Naive B cell (primary cell): ENCODE measurements around the gene UPF1. TPM values are rescaled to one million over a fixed set of nuclear protein-coding genes. Genes with fewer than 3 reads are reported as not detected.

Experiments used
- ATAC-seq, 2 donors: fragments of 150-1000 bp; cut with Tn5 transposase; 2 replicates each; pipeline ENCODE4 v1.10.0; 2021; ENCODE audit warnings: low read depth in 2 of 2, mild to moderate bottlenecking in 2 of 2, moderate library complexity in 2 of 2
- DNase-seq: peaks from one replicate; pipeline ENCODE4 v3.0.0; 2022
- H3K27ac Mint-ChIP-seq, 6 donors: one replicate each; pipeline ENCODE4 v1.8.0; 2020 to 2022; ENCODE audit warnings: mild to moderate bottlenecking in 6 of 6, mixed read lengths in 6 of 6, moderate library complexity in 5 of 6, inconsistent platforms in 2 of 6
- H3K27me3 Mint-ChIP-seq, 3 donors: one replicate each; pipeline ENCODE4 v1.8.0; 2021 to 2022; ENCODE audit warnings: mixed read lengths in 3 of 3, mild to moderate bottlenecking in 1 of 3
- H3K36me3 Mint-ChIP-seq, 2 donors: one replicate each; pipeline ENCODE4 v1.8.0; 2020 to 2022; ENCODE audit warnings: mixed read lengths in 2 of 2, inconsistent platforms in 1 of 2, mild to moderate bottlenecking in 1 of 2
- H3K4me1 Mint-ChIP-seq, 3 donors: one replicate each; pipeline ENCODE4 v1.8.0; 2020 to 2022; ENCODE audit warnings: mixed read lengths in 3 of 3, inconsistent platforms in 1 of 3, mild to moderate bottlenecking in 1 of 3, moderate library complexity in 1 of 3
- H3K4me3 Mint-ChIP-seq, 8 donors: one replicate each; pipeline ENCODE4 v1.8.0; 2020 to 2022; ENCODE audit warnings: mild to moderate bottlenecking in 8 of 8, mixed read lengths in 8 of 8, moderate library complexity in 8 of 8, inconsistent platforms in 2 of 8
- H3K9me3 Mint-ChIP-seq, 7 donors: one replicate each; pipeline ENCODE4 v1.8.0; 2020 to 2022; ENCODE audit warnings: mixed read lengths in 7 of 7, mild to moderate bottlenecking in 5 of 7, inconsistent platforms in 2 of 7, moderate library complexity in 1 of 7
- polyA plus RNA-seq, 6 donors: library from polyadenylated mRNA; unstranded; fragments of 300-500 nt; fragmentation: Illumina TruSeq; gene quantifications; one replicate each; pipeline ENCODE4 v1.2.3, GENCODE V29; 2021; ENCODE audit warnings: low read depth in 6 of 6

The UPF1 gene
- polyA plus RNA-seq, 6 donors from 2014 or later, result 2.2 to 21.3 (median 10.0) TPM

- peaks cover 0 to 6% of the 10 kb centered on the region in 2 donors for H3K36me3 Mint-ChIP-seq
- H3K27me3 Mint-ChIP-seq, result peaks cover 0 to under 1% (median 0%) of the 10 kb centered on the region in 3 donors
These were observed 2.3 kb downstream of the UPF1 start for GRCh38 chr19:18833849-18834643.

GRCh38 chr19:18834644-18834984 is 2.9 kb downstream of the UPF1 start:
- Mint-ChIP-seq H3K9me3 (no peaks in the 10 kb centered on the region), H3K4me1 (peaks cover 52 to 77% (median 52%) of the 10 kb centered on the region in 3 donors), H3K4me3 (peak overlapping the region; percentile 87 to 98 (median 92)), H3K27ac (peak overlapping the region in 3 of 6 donors; percentile 19 to 92 (median 46)), H3K27me3 (no peaks in the 10 kb centered on the region), H3K36me3 (peaks cover 0 to 6% of the 10 kb centered on the region in 2 donors)
- no peak for DNase-seq
- ATAC-seq, result no peak

More at GRCh38 chr19:18833849-18834643, 2.3 kb downstream of the UPF1 start:
- no peaks in the 10 kb centered on the region for H3K9me3 Mint-ChIP-seq
- ATAC-seq (no peak), DNase-seq (no peak)
- peak overlapping the region; percentile 87 to 98 (median 92) for H3K4me3 Mint-ChIP-seq
- H3K27ac Mint-ChIP-seq, result peak overlapping the region in 5 of 6 donors; percentile 19 to 92 (median 62)
- peaks cover 52 to 71% (median 52%) of the 10 kb centered on the region in 3 donors for H3K4me1 Mint-ChIP-seq

- Mint-ChIP-seq H3K4me3 (peak overlapping the region in 3 of 8 donors; percentile 37 to 56 (median 39)), H3K4me1 (peaks cover 67 to 91% (median 73%) of the 10 kb centered on the region in 3 donors), H3K9me3 (no peaks in the 10 kb centered on the region), H3K36me3 (peaks cover 0 to 6% of the 10 kb centered on the region in 2 donors), H3K27me3 (no peaks in the 10 kb centered on the region), H3K27ac (peak overlapping the region in 2 of 6 donors; percentile 15 to 49)
- ATAC-seq, result no peak
- no peak for DNase-seq
These were observed 7.9 kb downstream of the UPF1 start for GRCh38 chr19:18839465-18840287.

- no peak for ATAC-seq
- no peak for DNase-seq
- H3K36me3 Mint-ChIP-seq, result peaks cover 0 to 6% of the 10 kb centered on the region in 2 donors
- H3K4me3 Mint-ChIP-seq, result peak overlapping the region in 3 of 8 donors; percentile 36 to 59 (median 56)
- H3K27me3 Mint-ChIP-seq, result no peaks in the 10 kb centered on the region
- H3K27ac Mint-ChIP-seq, result peak overlapping the region in 2 of 6 donors; percentile 49 to 63
- peaks cover 63 to 89% (median 74%) of the 10 kb centered on the region in 3 donors for H3K4me1 Mint-ChIP-seq
- H3K9me3 Mint-ChIP-seq, result no peaks in the 10 kb centered on the region
These were observed 8.8 kb downstream of the UPF1 start for GRCh38 chr19:18840288-18841267.

- H3K27me3 Mint-ChIP-seq, result no peaks in the 10 kb centered on the region
- peak overlapping the region in 2 of 6 donors; percentile 43 to 63 for H3K27ac Mint-ChIP-seq
- H3K4me1 Mint-ChIP-seq, result peaks cover 60 to 89% (median 73%) of the 10 kb centered on the region in 3 donors
- no peaks in the 10 kb centered on the region for H3K9me3 Mint-ChIP-seq
- H3K4me3 Mint-ChIP-seq, result peak overlapping the region in 1 of 8 donors; percentile 25
- no peak for DNase-seq
- peaks cover 0 to 2% of the 10 kb centered on the region in 2 donors for H3K36me3 Mint-ChIP-seq
- ATAC-seq, result no peak
These were observed 9.6 kb downstream of the UPF1 start for GRCh38 chr19:18841400-18841799.

GRCh38 chr19:18842166-18842565 is 10.4 kb downstream of the UPF1 start:
- H3K4me3 Mint-ChIP-seq, result peak overlapping the region in 1 of 8 donors; percentile 20
- peak overlapping the region in 1 of 6 donors; percentile 8 for H3K27ac Mint-ChIP-seq
- H3K27me3 Mint-ChIP-seq, result no peaks in the 10 kb centered on the region

GRCh38 chr19:18843960-18844359 is 12.2 kb downstream of the UPF1 start:
- ATAC-seq, result no peak
- no peak for DNase-seq
- H3K27ac Mint-ChIP-seq, result peak overlapping the region in 3 of 6 donors; percentile 33 to 69 (median 37)
- H3K4me3 Mint-ChIP-seq, result no peak overlapping the region
- H3K4me1 Mint-ChIP-seq, result peaks cover 61 to 86% (median 80%) of the 10 kb centered on the region in 3 donors
- H3K27me3 Mint-ChIP-seq, result no peaks in the 10 kb centered on the region
- H3K36me3 Mint-ChIP-seq, result no peaks in the 10 kb centered on the region
- no peaks in the 10 kb centered on the region for H3K9me3 Mint-ChIP-seq

More at GRCh38 chr19:18842166-18842565, 10.4 kb downstream of the UPF1 start:
- DNase-seq, result no peak
- Mint-ChIP-seq H3K36me3 (no peaks in the 10 kb centered on the region), H3K9me3 (no peaks in the 10 kb centered on the region), H3K4me1 (peaks cover 63 to 90% (median 75%) of the 10 kb centered on the region in 3 donors)
- ATAC-seq, result no peak

- Mint-ChIP-seq H3K4me1 (peaks cover 67 to 89% (median 86%) of the 10 kb centered on the region in 3 donors), H3K4me3 (no peak overlapping the region), H3K27me3 (no peaks in the 10 kb centered on the region), H3K36me3 (no peaks in the 10 kb centered on the region), H3K9me3 (no peaks in the 10 kb centered on the region), H3K27ac (peak overlapping the region in 1 of 6 donors; percentile 62)
- DNase-seq (no peak), ATAC-seq (no peak)
These were observed 13.1 kb downstream of the UPF1 start for GRCh38 chr19:18844806-18845329.

GRCh38 chr19:18845961-18846360 is 14.2 kb downstream of the UPF1 start:
- Mint-ChIP-seq H3K9me3 (no peaks in the 10 kb centered on the region), H3K27ac (peak overlapping the region in 1 of 6 donors; percentile 51), H3K4me1 (peaks cover 62 to 81% (median 79%) of the 10 kb centered on the region in 3 donors), H3K4me3 (peak overlapping the region in 1 of 8 donors; percentile 6), H3K36me3 (no peaks in the 10 kb centered on the region), H3K27me3 (no peaks in the 10 kb centered on the region)
- DNase-seq (no peak), ATAC-seq (no peak)

- Mint-ChIP-seq H3K27ac (peak overlapping the region in 2 of 6 donors; percentile 49 to 72), H3K9me3 (no peaks in the 10 kb centered on the region), H3K4me3 (peak overlapping the region in 2 of 8 donors; percentile 34 to 44), H3K4me1 (peaks cover 53 to 70% (median 69%) of the 10 kb centered on the region in 3 donors), H3K36me3 (no peaks in the 10 kb centered on the region), H3K27me3 (no peaks in the 10 kb centered on the region)
- peak; percentile 60 for DNase-seq
- ATAC-seq, result peak; percentile 86 to 96
These were observed 15.2 kb downstream of the UPF1 start for GRCh38 chr19:18846862-18847548.

- Mint-ChIP-seq H3K4me1 (peaks cover 49 to 67% (median 65%) of the 10 kb centered on the region in 3 donors), H3K4me3 (peak overlapping the region in 2 of 8 donors; percentile 34 to 44), H3K27ac (peak overlapping the region in 1 of 6 donors; percentile 28), H3K9me3 (no peaks in the 10 kb centered on the region), H3K36me3 (no peaks in the 10 kb centered on the region), H3K27me3 (no peaks in the 10 kb centered on the region)
- DNase-seq (no peak), ATAC-seq (no peak)
These were observed 16.0 kb downstream of the UPF1 start for GRCh38 chr19:18847549-18848463.
